Glutamatergic neuron (in vitro differentiated cells): ENCODE data around the gene KMO. TPM values are rescaled to one million over a fixed set of nuclear protein-coding genes. Genes with fewer than 3 reads are reported as not detected.

Experiments
- DNase-seq: peaks from one replicate; pipeline ENCODE4 v3.0.0; 2022
- H3K27ac Mint-ChIP-seq: one replicate; pipeline ENCODE4 v1.8.0; 2020; ENCODE audit warnings: mild to moderate bottlenecking, mixed read lengths, inconsistent platforms; ENCODE audit not compliant: unreplicated experiment
- H3K27me3 Mint-ChIP-seq: one replicate; pipeline ENCODE4 v1.8.0; 2020; ENCODE audit warnings: mild to moderate bottlenecking, moderate library complexity, mixed read lengths, inconsistent platforms; ENCODE audit not compliant: unreplicated experiment
- H3K36me3 Mint-ChIP-seq: one replicate; pipeline ENCODE4 v1.8.0; 2020; ENCODE audit warnings: mild to moderate bottlenecking, mixed read lengths, inconsistent platforms; ENCODE audit not compliant: unreplicated experiment
- H3K4me1 Mint-ChIP-seq: one replicate; pipeline ENCODE4 v1.8.0; 2020; ENCODE audit warnings: mild to moderate bottlenecking, low read depth, mixed read lengths, inconsistent platforms; ENCODE audit not compliant: unreplicated experiment
- H3K4me3 Mint-ChIP-seq: one replicate; pipeline ENCODE4 v1.8.0; 2020; ENCODE audit warnings: mild to moderate bottlenecking, mixed read lengths, inconsistent platforms; ENCODE audit not compliant: unreplicated experiment
- H3K9me3 Mint-ChIP-seq: one replicate; pipeline ENCODE4 v1.8.0; 2020; ENCODE audit warnings: mild to moderate bottlenecking, moderate library complexity, mixed read lengths, inconsistent platforms; ENCODE audit not compliant: unreplicated experiment
- total RNA-seq: library from RNA; stranded (reverse); fragmentation: NEBNext Ultra II Directional; extraction: Animal tissue kit (Norgen Biotek cat#: 25700); gene quantifications from one replicate; pipeline ENCODE4 v1.2.1, GENCODE V29; 2021; ENCODE audit not compliant: unreplicated experiment
- TF ChIP-seq, protein P1 (sequence below): fragments of 200-600 bp; sonication (generic); IDR thresholded peaks from one replicate; pipeline ENCODE4 v1.5.0; 2021; ENCODE audit not compliant: partially characterized antibody, unreplicated experiment

KMO gene
- total RNA-seq, 1 donor from 2014 or later: not detected

GRCh38 chr1:241525026-241525425 is 7.2 kb upstream of the KMO start:
- H3K27ac Mint-ChIP-seq: no peak overlapping the region
- H3K4me3 Mint-ChIP-seq: no peak overlapping the region
- peaks cover 2% of the 10 kb centered on the region for H3K9me3 Mint-ChIP-seq
- H3K36me3 Mint-ChIP-seq: no peaks in the 10 kb centered on the region
- no peaks in the 10 kb centered on the region for H3K4me1 Mint-ChIP-seq
- DNase-seq: no peak
- H3K27me3 Mint-ChIP-seq: no peaks in the 10 kb centered on the region
- TF ChIP-seq, protein P1, sequence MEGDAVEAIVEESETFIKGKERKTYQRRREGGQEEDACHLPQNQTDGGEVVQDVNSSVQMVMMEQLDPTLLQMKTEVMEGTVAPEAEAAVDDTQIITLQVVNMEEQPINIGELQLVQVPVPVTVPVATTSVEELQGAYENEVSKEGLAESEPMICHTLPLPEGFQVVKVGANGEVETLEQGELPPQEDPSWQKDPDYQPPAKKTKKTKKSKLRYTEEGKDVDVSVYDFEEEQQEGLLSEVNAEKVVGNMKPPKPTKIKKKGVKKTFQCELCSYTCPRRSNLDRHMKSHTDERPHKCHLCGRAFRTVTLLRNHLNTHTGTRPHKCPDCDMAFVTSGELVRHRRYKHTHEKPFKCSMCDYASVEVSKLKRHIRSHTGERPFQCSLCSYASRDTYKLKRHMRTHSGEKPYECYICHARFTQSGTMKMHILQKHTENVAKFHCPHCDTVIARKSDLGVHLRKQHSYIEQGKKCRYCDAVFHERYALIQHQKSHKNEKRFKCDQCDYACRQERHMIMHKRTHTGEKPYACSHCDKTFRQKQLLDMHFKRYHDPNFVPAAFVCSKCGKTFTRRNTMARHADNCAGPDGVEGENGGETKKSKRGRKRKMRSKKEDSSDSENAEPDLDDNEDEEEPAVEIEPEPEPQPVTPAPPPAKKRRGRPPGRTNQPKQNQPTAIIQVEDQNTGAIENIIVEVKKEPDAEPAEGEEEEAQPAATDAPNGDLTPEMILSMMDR: no peak

DNA sequence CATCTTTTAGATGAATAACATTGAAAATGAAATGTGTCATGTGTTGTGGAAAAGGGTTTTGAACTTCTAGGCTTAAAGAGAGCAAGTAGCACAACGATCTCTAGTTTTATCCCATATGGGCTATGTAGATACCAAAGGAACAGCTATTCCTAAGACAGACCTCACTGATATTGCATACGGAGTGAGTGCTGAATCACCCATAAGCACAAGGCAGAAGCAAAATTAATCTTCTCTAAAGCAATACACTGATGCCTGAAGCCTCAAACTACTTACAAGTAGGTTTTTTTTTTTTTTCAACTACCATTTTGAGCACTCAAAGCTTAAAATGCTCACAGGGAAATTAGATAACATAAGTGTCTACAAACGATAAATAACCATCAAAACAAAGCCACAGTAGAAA is 5.0 kb upstream of the KMO start:
- H3K36me3 Mint-ChIP-seq: no peaks in the 10 kb centered on the region
- H3K27ac Mint-ChIP-seq: no peak overlapping the region
- no peak overlapping the region for H3K4me3 Mint-ChIP-seq

DNA sequence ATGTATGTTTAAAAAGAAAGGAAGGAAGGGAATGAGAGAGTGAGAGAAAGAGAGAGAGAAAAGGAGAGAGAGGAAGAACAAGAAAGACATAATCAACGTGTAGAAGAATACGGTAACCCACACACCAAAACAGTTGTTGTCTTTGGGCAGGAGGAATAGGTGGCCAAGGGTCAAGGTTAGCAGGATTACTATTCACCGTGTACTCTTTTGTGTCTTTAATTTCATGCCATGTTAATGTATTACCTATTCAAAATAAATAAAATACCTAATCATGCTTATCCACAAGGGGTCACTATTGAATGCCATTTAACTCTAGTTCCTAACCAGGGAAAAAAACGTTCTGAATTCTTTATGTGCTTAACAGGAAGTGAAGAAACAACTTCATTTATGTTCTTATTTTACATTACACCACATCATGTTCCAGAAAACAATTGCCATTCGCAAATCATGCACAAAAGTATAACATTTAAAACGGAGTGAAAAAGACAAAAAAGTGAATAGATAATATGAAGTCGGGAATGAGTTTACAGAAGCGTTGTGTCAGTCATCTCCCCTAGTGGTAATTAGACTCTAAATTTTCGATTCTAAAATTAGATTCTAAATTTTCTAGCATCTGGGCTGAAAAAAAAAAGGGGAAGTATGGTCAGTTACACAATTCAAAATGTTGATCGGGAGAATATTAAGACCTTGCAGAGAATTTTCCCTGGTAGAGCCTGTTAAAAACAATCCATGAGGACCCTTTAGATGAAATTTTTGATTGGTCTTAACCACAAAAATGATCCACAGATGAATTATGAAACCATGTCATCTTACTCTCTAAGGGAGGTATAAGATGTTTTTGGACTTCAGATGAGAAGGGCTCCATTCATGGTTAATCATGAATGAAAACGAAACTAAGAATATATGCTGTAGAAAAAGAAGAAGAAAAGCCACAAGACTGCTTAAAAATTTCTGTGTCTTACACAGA is 700 bp upstream of the KMO start:
- TF ChIP-seq, protein P1: peak; percentile 53
- DNase-seq: no peak
- Mint-ChIP-seq H3K4me3 (peak overlapping the region; percentile 59), H3K9me3 (no peaks in the 10 kb centered on the region), H3K36me3 (no peaks in the 10 kb centered on the region), H3K27ac (no peak overlapping the region), H3K27me3 (no peaks in the 10 kb centered on the region), H3K4me1 (peaks cover 6% of the 10 kb centered on the region)

More for the DNA sequence above, 5.0 kb upstream of the KMO start:
- TF ChIP-seq, protein P1: no peak
- DNase-seq: no peak
- Mint-ChIP-seq H3K9me3 (no peaks in the 10 kb centered on the region), H3K4me1 (peaks cover 6% of the 10 kb centered on the region), H3K27me3 (no peaks in the 10 kb centered on the region)

- no peak for DNase-seq
- Mint-ChIP-seq H3K9me3 (no peaks in the 10 kb centered on the region), H3K27ac (no peak overlapping the region), H3K36me3 (no peaks in the 10 kb centered on the region), H3K27me3 (no peaks in the 10 kb centered on the region), H3K4me1 (peaks cover 6% of the 10 kb centered on the region), H3K4me3 (no peak overlapping the region)
- TF ChIP-seq, protein P1: no peak
These were observed 686 bp downstream of the KMO start for GRCh38 chr1:241532864-241533263.
